ENCODE data around the gene RAB17.

The RAB17 gene

DNA sequence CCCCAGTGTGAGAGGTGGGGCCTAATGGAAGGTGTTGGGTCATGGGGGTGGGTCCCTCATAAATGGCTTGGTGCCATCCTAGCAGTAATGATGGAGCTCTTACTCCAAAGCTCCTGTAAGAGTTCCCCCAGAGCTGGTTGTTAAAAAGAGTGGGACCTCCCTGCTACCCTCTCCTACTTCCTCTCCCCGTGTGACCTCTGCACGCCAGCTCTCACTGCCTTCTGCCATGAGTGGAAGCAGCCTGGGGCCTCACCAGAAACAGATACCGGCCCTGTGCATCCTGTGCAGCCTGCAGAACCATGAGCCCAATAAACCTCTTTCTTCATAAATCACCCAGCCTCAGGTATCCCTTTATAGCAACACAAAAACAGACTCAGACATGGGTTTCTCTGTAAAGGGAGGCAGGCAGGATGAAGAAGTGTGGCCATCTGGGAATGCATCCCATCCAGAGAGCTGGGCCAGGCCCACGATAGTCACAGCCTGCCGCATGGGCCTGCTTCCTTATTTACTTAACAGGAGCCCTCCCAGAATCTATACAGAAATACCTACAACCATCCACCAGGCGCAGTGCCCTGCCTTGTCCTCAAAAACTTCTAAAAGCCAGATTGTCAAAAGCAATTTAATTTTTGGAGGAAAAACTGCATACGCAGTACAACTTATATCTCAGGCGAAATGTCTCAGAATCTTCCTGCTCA lies 16.7 kb downstream of the RAB17 start:
- FAIRE-seq (no peak), DNase-seq (ENCODE audit: insufficient read length, low spot score) (no peak)
- TF ChIP-seq, protein P1, sequence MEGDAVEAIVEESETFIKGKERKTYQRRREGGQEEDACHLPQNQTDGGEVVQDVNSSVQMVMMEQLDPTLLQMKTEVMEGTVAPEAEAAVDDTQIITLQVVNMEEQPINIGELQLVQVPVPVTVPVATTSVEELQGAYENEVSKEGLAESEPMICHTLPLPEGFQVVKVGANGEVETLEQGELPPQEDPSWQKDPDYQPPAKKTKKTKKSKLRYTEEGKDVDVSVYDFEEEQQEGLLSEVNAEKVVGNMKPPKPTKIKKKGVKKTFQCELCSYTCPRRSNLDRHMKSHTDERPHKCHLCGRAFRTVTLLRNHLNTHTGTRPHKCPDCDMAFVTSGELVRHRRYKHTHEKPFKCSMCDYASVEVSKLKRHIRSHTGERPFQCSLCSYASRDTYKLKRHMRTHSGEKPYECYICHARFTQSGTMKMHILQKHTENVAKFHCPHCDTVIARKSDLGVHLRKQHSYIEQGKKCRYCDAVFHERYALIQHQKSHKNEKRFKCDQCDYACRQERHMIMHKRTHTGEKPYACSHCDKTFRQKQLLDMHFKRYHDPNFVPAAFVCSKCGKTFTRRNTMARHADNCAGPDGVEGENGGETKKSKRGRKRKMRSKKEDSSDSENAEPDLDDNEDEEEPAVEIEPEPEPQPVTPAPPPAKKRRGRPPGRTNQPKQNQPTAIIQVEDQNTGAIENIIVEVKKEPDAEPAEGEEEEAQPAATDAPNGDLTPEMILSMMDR (IDR thresholded peaks at IDR 0.05; ENCODE audit: insufficient read depth, missing control alignments) = no peak

GRCh38 chr2:237572742-237573101 lies 17.8 kb downstream of the RAB17 start:
- TF ChIP-seq, protein P1 (IDR thresholded peaks at IDR 0.05; ENCODE audit: insufficient read depth, missing control alignments) = no peak
- no peak for FAIRE-seq
- no peak for DNase-seq (ENCODE audit: insufficient read length, low spot score)

- DNase-seq (ENCODE audit: insufficient read length, low spot score) = peak; percentile 97
- TF ChIP-seq, protein P1 (IDR thresholded peaks at IDR 0.05; ENCODE audit: insufficient read depth, missing control alignments) = peak; percentile 93
- FAIRE-seq = no peak
Measured at GRCh38 chr2:237572021-237572741, 18.4 kb downstream of the RAB17 start.

DNA sequence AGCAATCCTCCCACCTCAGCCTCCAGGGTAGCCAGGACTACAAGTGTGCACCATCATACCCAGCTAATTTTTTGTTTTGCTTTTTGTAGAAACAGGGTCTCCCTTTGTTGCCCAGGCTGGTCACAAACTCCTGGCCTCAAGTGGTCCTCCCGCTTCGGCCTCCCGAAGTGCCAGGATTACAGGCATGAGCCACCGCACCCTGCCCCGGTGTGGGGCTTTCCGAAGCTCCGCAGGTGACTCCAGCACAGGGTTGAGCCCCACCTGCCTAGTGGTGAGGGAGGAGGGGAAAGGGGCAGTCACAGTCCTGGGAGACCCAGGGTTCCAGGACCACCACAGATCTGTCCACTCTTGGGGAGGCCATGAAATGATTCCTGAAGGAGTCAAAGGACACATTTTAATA lies 19.0 kb downstream of the RAB17 start:
- FAIRE-seq = no peak
- TF ChIP-seq, protein P1 (IDR thresholded peaks at IDR 0.05; ENCODE audit: insufficient read depth, missing control alignments) = no peak
- DNase-seq (ENCODE audit: insufficient read length, low spot score) = no peak

DNA sequence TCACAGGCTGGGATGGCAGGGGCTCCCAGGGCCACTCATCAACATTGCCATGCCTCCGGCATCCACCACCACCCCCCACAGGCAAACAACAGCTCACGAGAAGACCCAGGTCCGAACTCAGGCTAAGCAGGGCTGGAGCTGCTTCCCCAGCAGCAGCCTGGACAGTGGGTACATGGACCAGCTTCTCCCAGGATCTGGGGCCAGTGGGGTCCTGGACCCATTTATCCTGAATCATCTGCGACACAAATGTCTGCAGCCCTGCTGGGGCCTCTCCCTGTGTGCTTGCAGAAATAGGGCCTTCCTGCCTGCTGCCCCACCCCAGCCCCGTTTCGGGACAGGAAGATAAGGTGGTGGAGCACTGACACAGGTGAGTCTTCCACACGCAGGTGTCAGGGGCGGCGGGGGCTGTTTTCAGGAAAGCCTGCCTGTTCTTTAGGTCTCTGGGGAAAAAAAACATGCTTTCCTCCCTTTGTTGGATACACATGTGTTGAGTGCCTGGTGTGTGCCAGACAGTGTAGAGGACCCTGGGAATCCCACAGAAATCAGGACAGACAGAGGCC lies 19.7 kb downstream of the RAB17 start:
- DNase-seq (ENCODE audit: insufficient read length, low spot score) = no peak
- FAIRE-seq = no peak
- TF ChIP-seq, protein P1 (IDR thresholded peaks at IDR 0.05; ENCODE audit: insufficient read depth, missing control alignments) = no peak

GRCh38 chr2:237569896-237570295 lies 20.6 kb downstream of the RAB17 start:
- no peak for FAIRE-seq

More at GRCh38 chr2:237569896-237570295, 20.6 kb downstream of the RAB17 start:
- TF ChIP-seq, protein P1 (IDR thresholded peaks at IDR 0.05; ENCODE audit: insufficient read depth, missing control alignments) = no peak
- no peak for DNase-seq (ENCODE audit: insufficient read length, low spot score)

All from D721Med (cell line).